Smooth muscle cell (in vitro differentiated cells): Measurements from ENCODE around the gene AJAP1. TPM values are rescaled to one million over a fixed set of nuclear protein-coding genes. Genes with fewer than 3 reads are reported as not detected.

ENCODE experiments used
- DNase-seq: peaks from one replicate; lab custom pipeline; 2025; ENCODE audit not compliant: unreplicated experiment; lab: John Stamatoyannopoulos, UW
- H2AFZ ChIP-seq: fragments of 200-600 bp; sonication (generic); 2 replicates; pipeline ENCODE4 v1.6.0; 2016; ENCODE audit warnings: antibody characterized with exemption, low read depth, mild to moderate bottlenecking
- H3F3A ChIP-seq: fragments of 200-600 bp; sonication (generic); 2 replicates; pipeline ENCODE4 v1.6.0; 2017; ENCODE audit warnings: antibody characterized with exemption, low read depth
- H3K27ac ChIP-seq: fragments of 200-600 bp; sonication (generic); 2 replicates; pipeline ENCODE4 v1.5.1; 2016; ENCODE audit warnings: low read depth, mild to moderate bottlenecking
- H3K27me3 ChIP-seq: fragments of 200-600 bp; sonication (generic); 2 replicates; pipeline ENCODE4 v1.6.1; 2016; ENCODE audit warnings: low read depth, mild to moderate bottlenecking
- H3K36me3 ChIP-seq: fragments of 200-600 bp; sonication (generic); 2 replicates; pipeline ENCODE4 v1.5.1; 2016; ENCODE audit warnings: low read depth
- H3K4me1 ChIP-seq: fragments of 200-600 bp; sonication (generic); 2 replicates; pipeline ENCODE4 v1.5.1; 2016; ENCODE audit warnings: low read depth
- H3K4me2 ChIP-seq: fragments of 200-600 bp; sonication (generic); 2 replicates; pipeline ENCODE4 v1.6.0; 2016; ENCODE audit warnings: mild to moderate bottlenecking
- H3K4me3 ChIP-seq: fragments of 200-600 bp; sonication (generic); 2 replicates; pipeline ENCODE4 v1.5.1; 2016; ENCODE audit warnings: mild to moderate bottlenecking
- H3K79me2 ChIP-seq: fragments of 200-600 bp; sonication (generic); 2 replicates; pipeline ENCODE4 v1.6.0; 2016; ENCODE audit warnings: low read depth, mild to moderate bottlenecking
- H3K9ac ChIP-seq: fragments of 200-600 bp; sonication (generic); 2 replicates; pipeline ENCODE4 v1.6.0; 2016; ENCODE audit warnings: low read depth
- H3K9me3 ChIP-seq: fragments of 200-600 bp; sonication (generic); replicated peaks from 2 replicates; pipeline ENCODE4 v1.5.1; 2016; ENCODE audit warnings: low read depth
- H4K20me1 ChIP-seq: fragments of 200-600 bp; sonication (generic); 2 replicates; pipeline ENCODE4 v1.6.0; 2016; ENCODE audit warnings: low read depth
- CTCF ChIP-seq: fragments of 200-600 bp; sonication (generic); IDR thresholded peaks from 2 replicates; pipeline ENCODE4 v1.5.1; 2017; ENCODE audit warnings: borderline replicate concordance, mild to moderate bottlenecking, antibody characterized with exemption; ENCODE audit not compliant: insufficient read depth, poor library complexity, severe bottlenecking
- WGBS: methylation state at CpG from one replicate; pipeline ENCODE4 v1.1.7; 2016; ENCODE audit warnings: low lambda C conversion rate; 5-methylcytosine and 5-hydroxymethylcytosine counted together
- polyA plus RNA-seq: library from polyadenylated mRNA; unstranded; fragments of >200 nt; fragmentation: Nextera tagmentation; extraction: Ambion mirVana; gene quantifications from 2 replicates; pipeline ENCODE4 v1.2.1, GENCODE V29; 2016
- total RNA-seq: library from RNA; depleted of rRNA; stranded (reverse); fragments of >200 nt; gene quantifications from 2 replicates; pipeline ENCODE4 v1.2.3, GENCODE V29; 2014

The AJAP1 gene
- total and polyA plus RNA-seq, 2 experiments from 2014 or later, result 0.10 to 0.58 TPM

DNA sequence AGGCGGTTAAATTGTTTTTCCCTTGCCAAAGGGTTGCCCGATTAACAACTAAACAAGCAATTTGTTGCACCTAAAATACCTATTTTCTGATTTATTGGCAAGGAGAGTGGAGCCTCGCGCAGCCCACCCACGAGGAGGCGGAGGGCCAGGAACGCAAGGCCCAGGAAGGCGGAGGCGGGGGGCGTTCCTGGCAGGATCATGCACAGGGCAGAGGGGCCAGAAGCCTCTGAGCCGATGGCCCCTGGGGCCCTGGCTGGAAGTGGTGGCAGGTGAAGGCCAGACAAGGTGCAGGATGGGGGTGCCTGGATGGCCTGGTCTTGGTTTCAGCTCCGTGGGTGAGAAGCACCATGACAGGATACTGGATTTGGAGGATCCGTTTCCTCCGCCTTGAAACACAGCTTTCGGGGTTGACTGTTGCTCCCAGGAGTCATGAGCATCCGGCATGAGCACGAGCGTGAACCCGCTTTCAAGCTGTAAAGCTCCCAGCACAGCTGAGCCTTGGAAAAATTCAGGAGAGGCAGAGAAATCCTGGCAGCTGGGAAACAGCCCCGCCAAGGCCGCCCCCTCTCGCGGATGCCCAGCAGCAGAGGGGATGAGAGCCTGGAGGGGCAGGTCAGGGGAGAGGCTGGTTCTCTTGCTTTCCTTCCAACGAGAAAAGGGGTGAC, 35.0 kb downstream of the AJAP1 start:
- no peaks in the 10 kb centered on the region for H3F3A ChIP-seq
- no peak for TF ChIP-seq CTCF
- H4K20me1 ChIP-seq, result no peaks in the 10 kb centered on the region
- no peak overlapping the region for H3K9ac ChIP-seq
- no peaks in the 10 kb centered on the region for H3K27me3 ChIP-seq
- 94% methylated on average over 24 of the region's 24 CpGs for WGBS
- H3K4me2 ChIP-seq, result no peak overlapping the region
- no peak for DNase-seq
- H3K4me3 ChIP-seq, result no peak overlapping the region
- no peak overlapping the region for H2AFZ ChIP-seq
- H3K9me3 ChIP-seq, result no peaks in the 10 kb centered on the region
- no peaks in the 10 kb centered on the region for H3K79me2 ChIP-seq
- H3K4me1 ChIP-seq, result no peaks in the 10 kb centered on the region
- no peak overlapping the region for H3K27ac ChIP-seq
- no peaks in the 10 kb centered on the region for H3K36me3 ChIP-seq

GRCh38 chr1:4689941-4690635, 35.7 kb downstream of the AJAP1 start:
- no peaks in the 10 kb centered on the region for H3K36me3 ChIP-seq

GRCh38 chr1:4690951-4691675, 36.7 kb downstream of the AJAP1 start:
- Histone ChIP-seq H3K79me2 (no peaks in the 10 kb centered on the region), H4K20me1 (no peaks in the 10 kb centered on the region), H3F3A (no peaks in the 10 kb centered on the region), H3K4me3 (no peak overlapping the region), H2AFZ (no peak overlapping the region), H3K9me3 (no peaks in the 10 kb centered on the region), H3K4me1 (no peaks in the 10 kb centered on the region), H3K27me3 (no peaks in the 10 kb centered on the region), H3K9ac (no peak overlapping the region), H3K4me2 (no peak overlapping the region), H3K36me3 (no peaks in the 10 kb centered on the region), H3K27ac (no peak overlapping the region)
- 86% methylated on average over 19 of the region's 19 CpGs for WGBS
- DNase-seq, result no peak
- no peak for TF ChIP-seq CTCF

More at GRCh38 chr1:4689941-4690635, 35.7 kb downstream of the AJAP1 start:
- no peak overlapping the region for H2AFZ ChIP-seq
- no peak for TF ChIP-seq CTCF
- no peak for DNase-seq
- H4K20me1 ChIP-seq, result no peaks in the 10 kb centered on the region
- no peak overlapping the region for H3K27ac ChIP-seq
- no peaks in the 10 kb centered on the region for H3K4me1 ChIP-seq
- no peak overlapping the region for H3K4me2 ChIP-seq
- WGBS, result 95% methylated on average over 15 of the region's 19 CpGs
- H3K27me3 ChIP-seq, result no peaks in the 10 kb centered on the region
- no peaks in the 10 kb centered on the region for H3F3A ChIP-seq
- H3K79me2 ChIP-seq, result no peaks in the 10 kb centered on the region
- no peaks in the 10 kb centered on the region for H3K9me3 ChIP-seq
- no peak overlapping the region for H3K4me3 ChIP-seq
- H3K9ac ChIP-seq, result no peak overlapping the region
